Measurements from ENCODE around the gene WDR93.
"Not testable (repeated sequence)": the region's sequence is repeated elsewhere in the genome, so short reads cannot be mapped to it uniquely, and the experiment has no call there.

WDR93 gene

DNA sequence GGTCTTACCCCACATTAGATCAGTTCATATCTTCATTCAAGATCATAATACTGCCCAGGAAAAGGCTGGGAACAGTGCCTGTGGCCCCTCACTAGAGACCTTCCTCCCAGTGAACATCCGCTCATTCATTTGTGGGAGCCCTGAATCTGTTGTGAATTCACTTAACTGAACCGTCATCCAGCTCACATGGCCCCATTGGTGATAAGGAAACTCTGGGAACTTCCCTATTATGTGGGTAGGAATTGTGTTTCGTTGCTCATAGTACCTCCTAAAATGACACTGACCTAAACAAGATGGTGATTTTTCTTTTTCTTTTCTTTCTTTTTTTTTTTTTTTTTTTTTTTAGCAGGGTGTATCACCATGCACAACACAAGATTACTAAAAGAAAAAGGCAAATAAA, 78.8 kb downstream of the WDR93 start:
- no peak for DNase-seq (ENCODE audit: low read depth, low spot score)

DNA sequence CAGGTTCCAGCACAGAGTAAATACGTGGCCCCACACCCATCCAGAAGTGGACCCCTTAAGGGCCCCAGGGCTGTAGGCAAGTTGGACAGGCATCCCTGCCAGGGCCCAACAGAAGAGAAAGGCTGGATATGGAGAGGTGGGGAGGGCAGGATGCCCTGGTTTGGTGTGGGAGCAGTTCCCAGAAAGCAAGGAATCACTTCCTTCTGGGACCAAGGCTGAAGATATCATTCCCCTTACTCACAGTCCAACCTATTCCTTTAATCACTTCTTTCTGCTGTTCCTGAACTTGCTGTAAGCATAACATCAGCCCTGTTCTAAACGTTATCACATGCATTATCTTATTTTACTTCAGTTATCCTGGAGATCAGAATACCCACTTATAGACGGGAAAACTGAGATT, 79.4 kb downstream of the WDR93 start:
- no peak for DNase-seq (ENCODE audit: low read depth, low spot score)

DNA sequence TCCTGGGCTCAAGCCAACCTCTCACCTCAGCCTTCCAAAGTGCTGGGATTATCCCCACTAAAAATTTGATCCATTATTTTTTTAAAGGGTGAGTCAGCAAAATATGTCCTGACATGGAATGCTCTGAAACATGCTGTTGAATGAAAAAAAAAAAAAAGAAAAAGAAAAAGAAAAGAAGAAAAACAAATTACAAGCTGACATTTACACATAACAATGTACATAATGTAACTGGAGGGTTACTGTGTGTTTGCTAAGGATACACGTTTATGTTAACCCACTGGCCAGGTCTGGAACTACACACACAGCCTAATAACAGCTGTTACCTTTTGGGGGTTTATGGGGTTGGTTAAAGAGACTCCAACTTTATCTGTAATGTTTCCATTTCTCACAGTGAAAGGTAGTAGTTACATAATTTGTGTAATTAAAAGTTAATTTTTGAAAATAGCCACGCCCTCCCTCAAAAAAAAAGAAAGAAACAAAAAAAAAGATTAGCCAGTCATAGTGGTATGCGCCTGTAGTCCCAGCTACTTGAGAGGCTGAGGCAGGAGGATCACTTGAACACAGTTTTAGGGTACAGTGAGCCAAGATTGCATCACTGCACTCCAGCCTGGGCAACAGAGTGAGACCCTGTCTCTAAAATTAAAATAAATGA, 82.4 kb downstream of the WDR93 start:
- DNase-seq (ENCODE audit: low read depth, low spot score) = no peak

DNA sequence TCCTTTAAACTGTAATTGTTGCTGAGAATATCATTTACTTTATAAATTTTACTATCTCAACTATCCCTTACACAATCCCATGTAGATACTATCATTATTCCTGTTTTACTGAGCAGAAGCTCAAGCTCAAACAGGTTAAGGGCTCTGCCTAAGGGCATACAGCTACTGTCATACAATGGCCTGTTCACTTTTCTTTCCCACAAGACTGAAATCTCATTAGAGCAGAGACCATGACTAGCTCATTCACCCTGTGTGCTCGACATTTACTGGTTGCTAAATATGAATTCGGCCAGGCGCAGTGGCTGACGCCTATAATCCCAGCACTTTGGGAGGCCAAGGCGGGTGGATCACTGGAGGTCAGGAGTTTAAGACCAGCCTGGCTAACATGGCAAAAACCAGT, 83.9 kb downstream of the WDR93 start:
- DNase-seq (ENCODE audit: low read depth, low spot score) = no peak

DNA sequence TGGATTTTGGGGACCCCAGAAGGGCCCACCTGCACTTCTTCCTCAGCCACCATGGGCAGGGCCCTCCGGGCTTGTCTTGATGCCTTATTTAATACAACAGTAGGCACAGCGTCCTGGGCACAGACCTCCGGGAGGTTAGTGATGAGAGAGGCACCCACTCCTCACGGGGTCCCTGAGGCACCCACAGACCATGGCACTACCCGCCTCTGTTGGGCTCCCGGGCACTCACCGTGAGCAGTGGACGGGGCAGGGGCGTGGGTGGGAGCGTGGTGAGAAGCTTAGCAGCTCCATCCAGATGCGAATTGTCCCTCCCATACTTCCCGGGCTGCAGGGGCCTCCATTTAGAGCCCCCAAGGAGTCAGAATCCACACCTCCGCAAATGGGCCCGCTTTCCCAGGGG, 85.2 kb downstream of the WDR93 start:
- DNase-seq (ENCODE audit: low read depth, low spot score) = no peak

DNA sequence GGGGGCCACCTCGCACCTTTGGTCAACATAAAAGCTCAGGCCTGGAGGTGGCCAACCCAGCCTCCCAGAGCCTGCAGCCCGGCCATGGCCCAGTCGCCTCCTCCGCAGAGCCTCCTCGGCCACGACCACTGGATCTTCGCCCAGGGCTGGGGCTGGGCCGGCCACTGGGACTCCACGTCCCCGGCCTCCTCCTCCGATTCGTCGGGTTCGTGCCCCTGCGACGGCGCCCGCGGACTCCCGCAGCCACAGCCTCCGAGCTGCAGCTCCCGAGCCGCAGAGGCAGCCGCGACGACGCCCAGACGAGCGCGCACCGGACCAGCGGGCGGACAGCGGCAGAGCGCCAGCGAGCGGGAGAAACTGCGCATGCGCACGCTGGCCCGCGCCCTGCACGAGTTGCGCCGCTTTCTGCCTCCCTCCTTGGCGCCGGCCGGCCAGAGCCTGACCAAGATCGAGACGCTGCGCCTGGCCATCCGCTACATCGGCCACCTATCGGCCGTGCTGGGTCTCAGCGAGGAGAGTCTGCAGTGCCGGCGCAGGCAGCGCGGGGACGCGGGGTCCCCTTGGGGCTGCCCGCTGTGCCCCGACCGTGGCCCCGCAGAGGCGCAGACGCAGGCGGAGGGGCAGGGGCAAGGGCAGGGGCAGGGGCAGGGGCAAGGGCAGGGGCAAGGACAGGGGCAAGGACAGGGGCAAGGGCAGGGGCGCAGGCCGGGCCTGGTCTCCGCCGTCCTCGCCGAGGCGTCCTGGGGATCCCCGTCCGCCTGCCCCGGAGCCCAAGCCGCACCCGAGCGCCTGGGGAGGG, 85.9 kb downstream of the WDR93 start, which contains the start of gene MESP2:
TSS of gene MESP2 (plus strand) at position 59 of the 799 bp plus-strand sequence. CDS start at position 85, 26 bp downstream.
- peak; percentile 26 for DNase-seq (ENCODE audit: low read depth, low spot score)

DNA sequence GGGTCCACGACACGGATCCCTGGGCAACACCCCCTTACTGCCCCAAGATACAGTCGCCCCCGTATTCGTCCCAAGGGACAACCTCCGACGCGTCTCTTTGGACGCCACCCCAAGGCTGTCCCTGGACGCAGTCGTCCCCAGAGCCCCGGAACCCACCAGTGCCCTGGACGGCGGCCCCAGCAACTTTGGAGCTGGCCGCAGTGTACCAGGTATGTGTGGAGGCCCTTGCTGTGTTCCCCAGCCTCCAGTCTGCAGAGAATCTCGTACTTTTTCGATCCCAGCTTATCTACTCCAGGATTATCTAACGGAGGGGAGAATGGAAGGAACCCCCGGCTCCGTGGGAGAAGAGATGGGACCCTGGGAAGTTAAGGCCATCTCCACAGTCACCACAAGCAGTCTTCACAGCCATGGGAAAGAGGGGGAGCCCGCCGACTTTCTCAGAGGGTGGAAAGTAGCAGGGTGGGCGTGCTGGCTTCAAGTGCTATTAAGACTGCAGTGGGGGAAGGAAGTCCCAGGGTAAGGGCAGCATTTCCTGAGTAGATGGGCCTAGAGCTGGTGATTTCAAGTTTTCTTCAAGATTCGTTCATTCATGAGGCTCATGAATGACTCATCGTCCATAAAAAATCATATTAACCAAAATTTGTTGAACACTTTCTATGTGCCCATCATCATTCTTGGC, 86.6 kb downstream of the WDR93 start:
- no peak for DNase-seq (ENCODE audit: low read depth, low spot score)

DNA sequence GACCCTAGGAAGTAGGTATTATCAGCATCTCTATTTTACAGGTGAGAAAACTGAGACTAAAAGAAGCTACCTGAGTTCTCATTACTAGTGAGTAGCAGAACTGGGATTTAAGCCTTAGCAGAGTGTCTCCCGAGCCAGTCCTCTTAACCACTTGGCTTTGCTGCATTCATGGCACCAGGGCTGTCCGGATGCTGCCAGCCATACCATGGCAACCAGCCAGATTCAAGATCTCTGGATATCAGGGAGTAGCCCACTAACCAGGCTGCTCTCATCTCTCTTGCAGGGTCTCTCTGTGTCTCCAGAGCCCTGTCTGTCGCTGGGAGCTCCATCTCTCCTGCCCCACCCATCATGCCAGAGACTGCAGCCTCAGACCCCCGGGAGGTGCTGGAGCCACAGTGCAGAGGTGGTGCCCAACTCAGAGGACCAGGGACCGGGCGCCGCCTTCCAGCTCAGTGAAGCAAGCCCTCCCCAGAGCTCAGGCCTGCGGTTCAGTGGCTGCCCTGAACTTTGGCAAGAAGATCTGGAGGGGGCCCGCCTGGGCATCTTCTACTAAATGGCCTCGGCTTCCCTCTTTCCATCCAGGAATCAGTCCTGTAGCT, 87.3 kb downstream of the WDR93 start:
- DNase-seq (ENCODE audit: low read depth, low spot score) = no peak

DNA sequence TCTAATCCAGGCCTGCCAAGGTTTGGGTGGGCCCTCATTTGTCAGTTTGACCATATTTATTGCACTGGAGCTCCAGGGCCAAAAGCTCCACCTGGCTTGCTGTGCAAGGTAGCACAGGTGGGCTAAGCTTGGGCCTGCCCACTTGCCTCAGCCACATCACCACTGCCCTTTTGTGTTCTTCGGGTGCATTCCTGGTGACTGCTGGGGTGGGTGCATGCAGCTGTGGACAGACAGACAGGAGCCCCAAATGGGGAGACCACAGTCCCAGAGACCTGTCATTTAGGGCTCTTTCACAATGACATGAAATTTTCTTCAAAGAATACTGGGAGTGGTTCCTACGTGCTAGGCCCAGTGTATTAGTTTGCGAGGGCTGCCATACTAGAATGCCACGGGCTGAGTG, 88.2 kb downstream of the WDR93 start:
- no peak for DNase-seq (ENCODE audit: low read depth, low spot score)

DNA sequence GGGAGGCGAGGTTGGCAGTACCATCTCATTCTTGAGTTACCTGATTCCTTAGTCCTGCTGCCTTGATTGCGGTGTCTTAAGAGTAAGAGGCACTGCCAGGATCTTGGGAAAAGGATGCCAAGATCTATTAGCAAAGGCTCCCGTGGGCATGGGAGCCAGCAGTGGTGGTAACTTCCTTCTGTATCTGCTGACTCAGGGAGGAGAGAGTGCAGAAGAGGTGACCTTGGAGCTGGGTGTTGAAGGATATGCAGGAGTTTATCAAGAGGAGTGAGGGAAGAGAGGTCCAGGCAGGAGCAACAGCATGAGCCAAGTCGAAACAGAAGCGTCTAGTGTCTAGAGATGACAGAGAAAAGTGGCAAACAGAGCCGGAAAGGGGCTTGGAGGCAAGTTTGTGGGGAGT, 90.0 kb downstream of the WDR93 start:
- DNase-seq (ENCODE audit: low read depth, low spot score) = no peak

DNA sequence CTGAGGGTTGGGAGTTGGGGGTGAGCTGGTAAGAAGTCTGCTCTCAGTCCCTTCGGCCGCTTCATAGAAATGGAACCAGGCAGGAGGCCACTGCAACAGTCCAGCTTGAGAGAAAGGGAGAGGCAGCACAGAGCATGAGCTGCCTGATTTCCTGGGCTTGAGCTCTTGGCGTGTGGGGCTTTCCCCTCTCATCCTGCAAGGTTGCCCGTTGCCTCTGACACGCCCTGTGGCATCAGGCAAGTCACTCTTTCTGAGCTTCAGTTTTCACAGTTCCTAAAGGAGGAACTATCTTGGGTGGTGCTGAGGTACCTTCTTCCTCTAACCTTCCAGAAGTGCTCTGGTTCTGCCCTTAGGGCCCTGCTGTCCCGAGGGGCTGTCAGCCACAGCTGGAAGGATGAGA, 90.4 kb downstream of the WDR93 start:
- no peak for DNase-seq (ENCODE audit: low read depth, low spot score)

DNA sequence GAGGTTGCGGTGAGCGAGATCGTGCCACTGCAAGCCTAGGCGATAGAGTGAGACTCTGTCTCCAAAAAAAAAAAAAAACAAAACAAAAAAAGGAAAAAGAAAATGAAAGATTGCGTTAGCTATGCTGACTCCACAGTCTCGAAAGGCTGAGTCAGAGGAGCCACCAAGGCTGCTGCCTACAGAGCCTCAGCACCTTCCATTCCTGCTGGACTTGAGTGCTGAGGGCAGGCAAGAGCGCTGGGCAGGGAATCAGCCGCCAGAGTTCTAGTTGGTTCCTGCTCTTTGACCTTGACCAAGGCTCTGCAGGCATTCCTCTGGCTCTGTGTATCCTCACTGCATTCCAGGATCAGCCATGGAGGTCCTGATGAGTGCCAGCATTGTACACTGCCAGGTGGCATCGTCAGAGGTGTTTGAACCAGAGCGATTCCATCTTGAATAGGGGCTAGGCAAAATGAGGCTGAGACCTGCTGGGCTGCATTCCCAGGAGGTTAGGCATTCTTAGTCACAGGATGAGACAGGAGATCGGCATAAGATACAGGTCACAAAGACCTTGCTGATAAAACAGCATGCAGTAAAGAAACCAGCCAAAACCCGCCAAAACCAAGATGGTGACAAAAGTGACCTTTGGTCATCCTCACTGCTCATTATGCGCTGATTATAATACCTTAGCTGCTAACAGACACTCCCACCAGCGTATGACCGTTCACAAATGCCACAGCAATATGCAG, 91.4 kb downstream of the WDR93 start:
- DNase-seq (ENCODE audit: low read depth, low spot score) = no peak

DNA sequence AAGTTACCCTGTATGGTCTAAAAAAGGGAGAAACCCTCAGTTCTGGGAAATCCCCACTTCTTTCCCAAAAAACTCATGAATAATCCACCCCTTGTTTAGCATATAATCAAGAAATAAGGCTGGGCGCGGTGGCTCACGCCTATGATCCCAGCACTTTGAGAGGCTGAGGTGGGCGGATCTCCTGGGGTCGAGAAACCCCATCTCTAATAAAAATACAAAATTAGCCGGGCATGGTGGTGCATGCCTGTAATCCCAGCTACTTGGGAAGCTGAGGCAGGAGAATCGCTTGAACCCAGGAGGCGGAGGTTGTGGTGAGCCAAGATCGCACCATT, 92.0 kb downstream of the WDR93 start:
- DNase-seq (ENCODE audit: low read depth, low spot score) = not testable (repeated sequence)

DNA sequence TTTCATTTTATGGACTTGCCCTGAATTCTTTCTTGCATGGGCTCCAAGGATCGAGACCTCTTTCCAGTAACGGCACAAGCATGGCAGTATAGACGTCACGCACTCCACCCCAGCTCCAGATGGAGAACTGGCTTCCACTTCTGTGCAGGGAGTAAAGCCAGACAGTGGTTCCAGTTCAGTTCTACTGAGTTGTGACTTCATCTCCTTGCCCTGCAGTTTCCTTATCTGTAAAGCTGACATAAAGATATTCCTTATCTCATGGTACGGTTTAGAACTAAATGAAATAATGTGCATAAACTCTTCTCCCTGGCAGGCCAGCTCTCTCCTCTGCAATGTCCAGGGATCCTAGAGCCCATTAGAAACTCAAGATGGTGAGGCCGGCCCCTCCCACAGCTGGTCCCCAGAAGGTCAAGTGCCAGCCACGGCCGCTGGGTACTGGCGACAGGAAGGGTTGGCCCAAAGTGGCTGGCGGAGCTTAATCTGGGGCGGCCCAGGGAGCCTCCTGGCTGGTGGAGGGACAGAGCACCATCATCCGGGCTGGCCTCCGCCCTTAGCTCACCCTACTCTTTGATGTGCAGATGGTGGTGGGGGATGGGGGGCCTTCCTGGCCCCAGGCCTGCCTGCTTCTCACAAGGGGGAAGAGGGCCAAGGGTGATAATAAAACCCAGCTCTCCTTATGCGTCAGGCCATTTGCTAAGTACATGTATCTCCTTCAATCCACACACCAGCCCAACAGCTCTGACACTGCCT, 92.7 kb downstream of the WDR93 start:
- no peak for DNase-seq (ENCODE audit: low read depth, low spot score)

DNA sequence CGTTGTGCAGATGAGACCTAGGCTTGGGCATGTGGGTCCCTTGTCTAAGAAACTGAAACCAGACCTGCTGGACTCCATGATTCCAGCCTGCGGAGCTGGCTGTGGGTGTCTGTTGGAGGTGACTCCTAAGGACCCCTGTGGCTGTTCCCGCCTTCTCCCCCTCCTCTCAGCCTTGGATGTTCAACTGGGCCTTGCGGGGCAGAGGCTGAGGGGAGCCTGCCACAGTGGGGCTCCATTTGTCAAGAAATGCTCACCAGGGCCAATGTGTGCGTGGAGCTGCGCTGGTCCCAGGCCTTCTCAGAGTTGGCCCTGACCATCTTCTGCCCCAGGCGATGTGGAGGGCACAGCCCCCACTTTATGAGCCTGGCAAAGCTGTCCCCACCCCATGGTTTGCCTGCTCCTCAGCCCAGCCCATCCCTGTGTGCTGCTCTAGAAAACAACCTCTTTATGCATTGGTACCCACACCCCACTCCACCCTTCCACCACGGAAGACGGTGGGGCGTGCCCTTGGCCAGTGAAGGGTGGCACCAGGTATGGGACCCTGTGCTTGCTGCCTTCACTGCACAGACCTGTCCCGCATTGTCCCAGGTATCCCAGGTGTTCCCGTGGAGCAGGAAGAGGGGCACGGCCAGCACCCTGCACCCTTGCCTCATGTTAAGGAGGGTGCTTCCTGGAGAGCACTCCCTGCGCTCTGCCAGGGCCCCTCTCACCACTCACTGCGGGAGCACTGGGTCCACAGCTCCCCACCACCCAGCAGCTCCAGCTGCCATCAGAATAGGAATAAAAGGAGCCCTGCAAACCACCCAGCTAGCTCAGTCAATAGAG, 93.5 kb downstream of the WDR93 start:
- no peak for DNase-seq (ENCODE audit: low read depth, low spot score)

DNA sequence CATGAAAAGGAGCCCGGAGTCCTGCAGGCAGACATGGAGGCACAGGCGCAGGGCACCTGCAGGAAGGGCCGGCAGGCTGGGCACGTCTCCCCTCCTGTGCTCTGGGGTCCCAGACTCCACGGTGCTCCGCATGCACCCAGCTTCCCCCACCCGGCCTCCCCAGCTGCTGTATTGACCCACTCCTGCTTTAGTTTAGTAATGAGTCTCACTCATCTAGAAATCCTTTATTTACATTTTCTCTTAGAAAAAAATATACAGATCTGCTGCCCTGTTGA, 94.0 kb downstream of the WDR93 start:
- DNase-seq (ENCODE audit: low read depth, low spot score) = no peak

DNA sequence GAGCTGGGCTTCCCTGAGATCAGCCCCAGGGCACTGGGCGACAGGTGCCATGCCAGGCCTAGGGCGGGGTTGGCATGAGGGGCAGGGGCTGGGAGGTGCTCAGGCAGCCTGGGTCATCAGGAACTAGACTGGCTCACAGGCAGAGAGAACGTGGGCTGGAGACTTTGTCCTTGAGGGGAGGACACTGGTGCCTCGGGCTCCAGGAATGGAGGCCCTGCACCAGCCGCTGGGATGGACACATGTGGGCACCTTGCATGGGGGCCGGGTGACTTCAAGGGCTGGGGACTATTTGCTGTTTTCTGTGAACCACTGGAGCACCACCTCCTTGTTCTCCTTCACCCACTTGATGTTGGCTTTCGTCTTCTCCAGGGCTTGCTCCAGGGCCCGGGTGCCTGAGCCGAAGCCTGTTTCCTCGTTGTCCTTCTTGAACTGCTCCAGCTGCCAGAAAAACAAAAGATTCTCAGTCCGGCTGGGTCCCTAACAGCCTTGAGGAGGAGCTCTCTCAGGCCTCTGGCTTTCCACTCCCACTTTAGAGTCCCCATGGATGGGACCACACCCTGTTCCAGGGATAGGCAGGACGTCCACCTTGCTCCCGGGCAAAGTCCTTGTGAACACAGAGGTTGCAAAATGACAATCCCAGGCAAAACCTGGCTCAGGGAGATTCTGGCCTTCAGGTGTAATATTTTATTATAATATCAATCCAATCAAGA, 94.6 kb downstream of the WDR93 start:
- DNase-seq (ENCODE audit: low read depth, low spot score) = no peak

DNA sequence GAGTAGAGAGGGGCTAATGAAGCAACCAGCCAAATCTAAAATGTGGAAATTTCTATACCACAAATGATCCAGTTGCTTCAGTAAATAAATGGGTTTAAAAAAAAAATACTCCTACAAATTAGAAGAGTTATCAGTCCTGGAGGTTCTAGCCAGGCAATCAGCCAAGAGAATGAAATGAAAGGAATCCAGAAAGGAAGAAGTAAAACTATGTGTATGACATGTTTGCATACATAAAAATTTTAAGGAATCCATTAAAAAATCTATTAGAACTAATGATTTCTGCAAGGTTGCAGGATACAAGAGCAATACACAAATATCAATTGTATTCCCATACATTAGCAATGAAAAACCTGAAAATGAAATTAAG, 95.1 kb downstream of the WDR93 start:
- DNase-seq (ENCODE audit: low read depth, low spot score) = no peak

DNA sequence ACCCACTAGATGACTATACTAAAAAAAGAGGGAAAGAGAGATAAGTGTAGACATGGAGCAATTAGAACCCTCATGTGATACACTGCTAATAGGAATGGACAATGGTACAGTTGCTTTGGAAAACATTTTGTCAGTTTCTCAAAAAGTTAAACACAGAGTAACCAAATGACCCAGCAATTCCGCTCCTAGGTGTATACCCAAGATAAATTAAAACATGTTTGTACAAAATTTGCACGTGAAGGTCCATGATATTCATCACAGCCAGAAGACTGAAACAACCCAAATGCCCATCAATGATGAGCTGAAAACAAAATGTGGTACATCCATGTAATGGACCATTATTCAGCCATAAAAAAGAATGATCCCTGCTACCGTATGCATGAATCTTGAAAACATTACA, 97.3 kb downstream of the WDR93 start:
- no peak for DNase-seq (ENCODE audit: low read depth, low spot score)

DNA sequence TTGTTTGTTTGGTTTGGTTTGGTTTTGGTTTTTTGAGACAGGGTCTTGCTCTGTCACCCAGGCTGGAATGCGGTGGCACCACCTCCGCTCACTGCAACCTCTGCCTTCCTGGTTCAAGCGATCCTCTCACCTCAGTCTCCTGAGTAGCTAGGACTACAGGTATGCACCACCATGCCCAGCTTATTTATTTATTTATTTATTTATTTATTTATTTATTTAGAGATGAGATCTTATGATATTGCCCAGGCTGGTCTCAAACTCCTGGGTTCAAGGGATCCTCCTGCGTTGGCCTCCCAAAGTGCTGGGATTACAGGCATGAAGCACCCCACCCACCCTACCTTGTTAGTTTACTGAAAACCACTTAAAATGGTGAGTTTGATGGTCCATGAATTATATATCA, 98.0 kb downstream of the WDR93 start:
- not testable (repeated sequence) for DNase-seq (ENCODE audit: low read depth, low spot score)

All from smooth muscle cell of the brain vasculature (primary cell).